Activated B cell treated with CpG ODN at 0.5 μM for 24 hours (primary cell): ENCODE data around the gene NFKBIL1. TPM values are rescaled to one million over a fixed set of nuclear protein-coding genes. Genes with fewer than 3 reads are reported as not detected.
"Not testable (repeated sequence)": the region's sequence is repeated elsewhere in the genome, so short reads cannot be mapped to it uniquely, and the experiment has no call there.

Experiments used
- ATAC-seq: fragments of 200-7000 bp; cut with Tn5 transposase; one replicate; pipeline ENCODE4 v1.10.0; 2021; ENCODE audit warnings: low read depth, mild to moderate bottlenecking, moderate library complexity
- CTCF ChIA-PET: fragments of 350-600 bp; sonication (Branson Sonifier 250); formaldehyde crosslinking; loops from one replicate; lab custom pipeline; 2021; ENCODE audit warnings: antibody characterized with exemption; lab: Charles Lee
- POLR2A ChIA-PET: fragments of 350-600 bp; sonication (Branson Sonifier 250); formaldehyde crosslinking; loops from one replicate; lab custom pipeline; 2021; ENCODE audit warnings: antibody characterized with exemption; lab: Charles Lee
- DNase-seq: peaks from one replicate; pipeline ENCODE4 v3.0.0; 2022
- H3K27ac Mint-ChIP-seq: one replicate; pipeline ENCODE4 v1.8.0; 2020; ENCODE audit warnings: mixed read lengths
- H3K27me3 Mint-ChIP-seq: one replicate; pipeline ENCODE4 v1.8.0; 2021; ENCODE audit warnings: mixed read lengths
- H3K36me3 Mint-ChIP-seq: one replicate; pipeline ENCODE4 v1.8.0; 2021; ENCODE audit warnings: low read depth, mixed read lengths
- H3K4me1 Mint-ChIP-seq: one replicate; pipeline ENCODE4 v1.8.0; 2021; ENCODE audit warnings: mixed read lengths
- H3K4me3 Mint-ChIP-seq: one replicate; pipeline ENCODE4 v1.8.0; 2020; ENCODE audit warnings: mild to moderate bottlenecking, mixed read lengths
- H3K9me3 Mint-ChIP-seq: one replicate; pipeline ENCODE4 v1.8.0; 2020; ENCODE audit warnings: mixed read lengths
- CTCF ChIP-seq: fragments of 200-600 bp; IDR thresholded peaks from one replicate; pipeline ENCODE4 v1.8.0; 2022; ENCODE audit warnings: antibody characterized with exemption, mild to moderate bottlenecking
- intact Hi-C: fragments of 100-400 bp; cut with micrococcal nuclease; formaldehyde crosslinking; loops from one replicate; pipeline ENCODE4 v1.15.1; 2024
- total RNA-seq: library from RNA; stranded (reverse); gene quantifications from 2 replicates; pipeline ENCODE4 v1.2.3, GENCODE V29; 2022

NFKBIL1 gene, protein sequence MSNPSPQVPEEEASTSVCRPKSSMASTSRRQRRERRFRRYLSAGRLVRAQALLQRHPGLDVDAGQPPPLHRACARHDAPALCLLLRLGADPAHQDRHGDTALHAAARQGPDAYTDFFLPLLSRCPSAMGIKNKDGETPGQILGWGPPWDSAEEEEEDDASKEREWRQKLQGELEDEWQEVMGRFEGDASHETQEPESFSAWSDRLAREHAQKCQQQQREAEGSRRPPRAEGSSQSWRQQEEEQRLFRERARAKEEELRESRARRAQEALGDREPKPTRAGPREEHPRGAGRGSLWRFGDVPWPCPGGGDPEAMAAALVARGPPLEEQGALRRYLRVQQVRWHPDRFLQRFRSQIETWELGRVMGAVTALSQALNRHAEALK
- total RNA-seq: 11.7 and 16.7 TPM in 2 replicates

DNA sequence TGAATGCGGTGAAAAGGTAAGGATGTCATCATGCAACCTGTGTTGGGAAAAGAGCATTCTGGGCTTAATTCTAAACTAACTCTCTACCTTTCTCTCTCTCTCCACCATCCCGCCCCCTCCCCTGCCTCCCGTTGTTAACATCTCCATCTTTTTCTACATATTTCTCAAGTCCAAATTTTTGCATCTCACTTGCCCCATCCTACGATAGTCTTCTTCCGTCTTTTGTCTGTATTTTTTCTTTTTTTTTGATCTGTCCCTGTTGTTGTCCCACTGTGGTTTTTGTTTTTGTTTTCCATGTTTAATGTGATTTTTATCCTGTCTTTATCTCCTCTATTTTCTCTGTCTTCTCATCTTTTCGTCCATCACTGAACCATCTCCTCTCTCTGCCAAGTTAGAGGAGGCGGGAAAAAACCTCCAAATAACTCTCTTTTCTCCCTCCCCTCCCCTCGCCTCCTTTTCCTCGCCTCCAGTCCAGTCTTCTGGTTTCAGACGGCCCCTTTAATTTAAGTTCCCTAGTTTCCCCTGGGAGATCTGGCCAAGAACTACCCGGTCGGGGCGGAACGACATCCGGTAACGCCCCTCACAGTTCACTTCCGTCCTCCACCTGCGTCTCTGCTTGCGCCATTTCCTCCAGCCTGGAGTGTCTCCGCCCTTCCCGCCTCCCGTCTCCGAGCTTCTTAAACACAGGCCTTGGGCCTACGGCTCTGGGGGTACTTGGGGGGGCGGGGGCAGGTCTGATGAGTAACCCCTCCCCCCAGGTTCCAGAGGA is at the start of gene NFKBIL1:
Gene NFKBIL1, plus strand, starts transcription at position 651 of the 769 bp plus-strand sequence. Its CDS starts 87 bp downstream, at position 738.
- ATAC-seq (peak; percentile 82), DNase-seq (peak; percentile 85)
- Mint-ChIP-seq H3K27me3 (no peaks in the 10 kb centered on the region), H3K4me1 (peaks cover 53% of the 10 kb centered on the region), H3K9me3 (no peaks in the 10 kb centered on the region), H3K36me3 (peaks cover 11% of the 10 kb centered on the region), H3K4me3 (peak within 1 kb of the TSS; percentile 93), H3K27ac (peak within 1 kb of the TSS; percentile 97)
- ChIA-PET POLR2A (interaction anchor here (0.5 to 8.7 kb wide), 24 partner anchors 9 to 931 kb away, joined by 3 to 234 read pairs (median 6); partner anchors contain the start of genes APOM, BAG6, C6orf47 and LST1), CTCF (interaction anchor here (0.8 to 25.8 kb wide), 7 partner anchors 13 to 412 kb away, joined by 3 to 773 read pairs (median 4); partner anchors contain the start of genes LST1, LTA, LTB and NCR3)
- intact Hi-C loops: loop anchor here (1.0 to 10.0 kb wide), 17 partner anchors 12 to 648 kb away; partner anchors contain the start of genes ABHD16A, BAG6, EHMT2 and GPSM3
- no peak for TF ChIP-seq CTCF

DNA sequence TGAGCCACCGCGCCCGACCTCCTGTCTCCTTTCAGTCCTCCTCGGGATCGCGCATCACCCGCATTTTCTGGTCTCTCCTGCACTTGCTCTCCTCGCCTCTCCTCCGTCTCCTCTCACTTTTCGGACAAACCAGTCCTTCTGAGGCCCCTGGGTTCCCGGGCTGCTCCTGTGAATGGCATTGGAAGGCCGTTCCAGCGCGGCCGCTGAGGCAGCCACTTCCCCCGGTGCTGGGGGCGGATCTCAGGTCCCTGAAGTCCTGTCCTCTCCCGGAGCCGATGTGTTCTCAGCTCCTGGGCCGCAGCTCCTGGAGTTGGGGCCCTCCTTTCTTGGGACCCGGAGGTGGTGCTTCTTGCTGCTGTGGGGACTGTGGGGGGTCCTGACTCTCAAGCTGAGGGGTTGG is 48.7 kb upstream of the NFKBIL1 start:
- TF ChIP-seq CTCF: no peak
- DNase-seq (no peak), ATAC-seq (no peak)
- Mint-ChIP-seq H3K4me3 (peak overlapping the region; percentile 88), H3K27ac (peak overlapping the region; percentile 66), H3K9me3 (no peaks in the 10 kb centered on the region), H3K27me3 (no peaks in the 10 kb centered on the region), H3K4me1 (peaks cover 72% of the 10 kb centered on the region), H3K36me3 (peaks cover 7% of the 10 kb centered on the region)
- ChIA-PET POLR2A (interaction anchor here (0.6 to 2.8 kb wide), 11 partner anchors 15 to 1819 kb away, joined by 3 to 41 read pairs (median 5); partner anchors contain the start of genes DDX39B and LTB), CTCF (no interaction called here)
- intact Hi-C loops: loop anchor here (5.0 to 10.0 kb wide), 2 partner anchors 36 to 236 kb away; partner anchors contain the start of gene CLIC1

DNA sequence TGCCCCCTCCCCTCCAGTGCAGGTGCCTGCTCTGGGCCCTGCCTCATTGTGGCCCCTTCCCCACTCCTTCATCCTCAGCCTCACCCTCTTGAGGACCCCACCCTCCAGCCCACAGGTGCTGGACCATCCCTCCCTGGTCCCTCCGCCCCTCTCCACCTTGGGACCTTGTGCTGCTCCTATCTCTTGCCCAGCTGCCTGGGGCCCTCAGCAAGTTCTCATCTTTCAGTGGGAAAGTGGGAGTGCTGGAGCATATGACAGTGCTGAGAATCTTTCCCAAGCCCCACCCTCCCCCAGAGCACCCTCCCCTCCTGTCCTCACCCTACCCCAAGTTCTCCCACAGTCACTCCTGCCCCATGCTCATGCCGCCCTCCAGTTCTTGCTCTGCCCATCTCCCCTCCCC is 47.8 kb upstream of the NFKBIL1 start:
- POLR2A ChIA-PET: interaction anchor here (0.6 kb wide), 1 partner anchor 67 kb away, joined by 6 read pairs; no protein-coding TSS in a partner anchor
- H3K36me3 Mint-ChIP-seq, ATAC-seq, H3K9me3 Mint-ChIP-seq, H3K27ac Mint-ChIP-seq, CTCF ChIA-PET, H3K27me3 Mint-ChIP-seq, DNase-seq: not testable (repeated sequence)
- peaks cover 74% of the 10 kb centered on the region for H3K4me1 Mint-ChIP-seq
- intact Hi-C loops: loop anchor here (5.0 to 10.0 kb wide), 2 partner anchors 37 to 235 kb away; partner anchors contain the start of gene CLIC1
- peak overlapping the region; percentile 88 for H3K4me3 Mint-ChIP-seq

DNA sequence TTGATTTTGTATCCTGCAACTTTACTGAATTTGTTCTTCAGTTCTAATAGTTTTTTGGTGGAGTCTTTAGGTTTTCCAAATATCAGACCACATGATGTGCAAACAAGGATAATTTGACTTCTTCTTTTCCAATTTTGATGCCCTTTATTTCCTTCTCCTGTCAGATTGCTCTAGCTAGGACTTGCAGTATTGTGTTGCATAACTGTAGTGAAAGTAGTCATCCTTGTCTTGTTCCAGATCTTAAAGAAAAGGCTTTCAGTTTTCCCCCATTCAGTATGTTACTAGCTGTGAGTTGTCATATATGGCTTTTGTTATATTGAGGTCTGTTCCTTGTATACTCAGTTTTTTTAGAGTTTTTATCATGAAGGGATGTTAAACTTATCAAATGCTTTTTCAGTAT is 44.8 kb upstream of the NFKBIL1 start:
- Mint-ChIP-seq H3K9me3 (no peaks in the 10 kb centered on the region), H3K4me1 (peaks cover 52% of the 10 kb centered on the region), H3K27me3 (no peaks in the 10 kb centered on the region), H3K4me3 (no peak overlapping the region), H3K27ac (no peak overlapping the region), H3K36me3 (peaks cover 31% of the 10 kb centered on the region)
- POLR2A ChIA-PET: interaction anchor here (0.7 kb wide), 1 partner anchor 14 kb away, joined by 5 read pairs; no protein-coding TSS in a partner anchor
- TF ChIP-seq CTCF: no peak
- CTCF ChIA-PET: no interaction called here
- intact Hi-C loops: no loop called here
- DNase-seq: no peak
- ATAC-seq: no peak

DNA sequence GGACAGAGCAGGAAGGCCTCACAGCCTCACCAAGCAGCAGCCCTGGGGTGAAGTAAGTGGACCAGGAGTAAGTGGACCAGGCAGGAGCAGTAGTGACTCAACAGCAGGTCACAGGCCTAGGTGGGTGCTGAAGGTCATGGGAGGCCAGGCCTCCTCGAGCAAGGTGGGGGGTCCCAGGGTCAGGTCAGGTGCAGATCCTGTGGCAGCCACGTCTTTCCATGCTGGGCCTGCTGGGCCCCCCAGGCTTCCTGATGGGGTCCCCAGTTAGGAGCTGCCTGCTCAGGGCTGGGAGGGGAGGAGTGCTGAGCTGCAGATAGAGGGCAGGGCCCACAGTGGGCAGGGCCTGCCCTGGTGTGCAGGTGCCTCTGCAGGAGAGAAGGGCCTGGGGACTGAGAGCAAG is 38.4 kb upstream of the NFKBIL1 start:
- intact Hi-C loops, H3K9me3 Mint-ChIP-seq, POLR2A ChIA-PET, H3K4me1 Mint-ChIP-seq, ATAC-seq, H3K27me3 Mint-ChIP-seq, H3K27ac Mint-ChIP-seq, CTCF ChIA-PET, H3K4me3 Mint-ChIP-seq, DNase-seq: not testable (repeated sequence)
- peaks cover 64% of the 10 kb centered on the region for H3K36me3 Mint-ChIP-seq
